ENCODE data around the gene KNCN. TPM values are rescaled to one million over a fixed set of nuclear protein-coding genes. Genes with fewer than 3 reads are reported as not detected.

KNCN gene
- total and polyA plus RNA-seq, 12 donors, result 0.07 to 0.40 (median 0.24) TPM; not detected in 9

DNA sequence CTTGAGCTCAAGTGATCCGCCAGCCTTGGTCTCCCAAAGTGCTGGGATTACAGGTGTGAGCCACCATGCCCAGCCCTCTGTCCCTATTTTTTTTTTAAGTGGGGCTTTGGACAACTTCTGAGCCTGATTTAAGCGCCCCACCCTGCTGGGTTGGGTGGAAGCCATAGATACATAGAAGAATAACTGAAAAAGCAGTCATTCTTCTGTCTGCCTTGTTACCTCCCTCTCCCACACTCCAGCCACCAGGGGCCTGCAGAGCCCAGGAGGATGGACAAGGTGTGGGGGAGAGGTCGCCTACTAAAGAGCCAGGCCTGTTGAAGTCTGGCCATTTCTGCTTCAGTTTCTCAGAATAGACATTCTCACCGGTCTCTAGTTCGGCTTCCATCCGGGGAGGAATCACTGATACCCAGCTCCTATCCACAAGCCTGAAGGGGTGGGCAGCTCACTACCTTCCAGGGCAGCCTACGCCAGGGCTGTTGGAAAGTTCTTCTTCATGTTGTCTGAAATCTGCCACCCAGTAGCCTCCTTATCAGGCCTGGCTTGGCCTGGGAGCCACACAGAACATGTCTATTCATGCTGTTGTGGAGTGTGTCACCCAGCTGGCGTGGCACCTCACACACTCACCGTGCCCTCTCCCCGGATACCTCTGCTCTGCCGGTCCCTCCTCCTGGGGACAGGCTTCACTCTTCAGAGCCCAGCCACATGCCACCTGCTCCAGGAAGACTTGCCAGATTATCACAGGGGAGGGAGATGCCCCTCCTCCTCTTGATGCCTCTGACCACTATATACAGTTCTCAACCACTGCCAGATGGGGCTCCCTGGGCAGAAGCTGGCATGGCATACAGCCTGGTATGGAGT is 27.7 kb downstream of the KNCN start:
- Histone ChIP-seq H3K27me3 (no peaks in the 10 kb centered on the region), H3K4me1 (replicated peaks in 1 of 2) (peaks cover 11 to 18% of the 10 kb centered on the region in 2 donors), H3K27ac (no peak overlapping the region), H3K4me3 (no peak overlapping the region), H3K36me3 (replicated peaks in 1 of 2) (no peaks in the 10 kb centered on the region), H3K9me3 (replicated peaks in 1 of 3) (no peaks in the 10 kb centered on the region)
- intact Hi-C loops (cut with DNase I), result no loop called here
- no peak for TF ChIP-seq POLR2A (IDR thresholded peaks at IDR 0.05)
- TF ChIP-seq, protein P1, sequence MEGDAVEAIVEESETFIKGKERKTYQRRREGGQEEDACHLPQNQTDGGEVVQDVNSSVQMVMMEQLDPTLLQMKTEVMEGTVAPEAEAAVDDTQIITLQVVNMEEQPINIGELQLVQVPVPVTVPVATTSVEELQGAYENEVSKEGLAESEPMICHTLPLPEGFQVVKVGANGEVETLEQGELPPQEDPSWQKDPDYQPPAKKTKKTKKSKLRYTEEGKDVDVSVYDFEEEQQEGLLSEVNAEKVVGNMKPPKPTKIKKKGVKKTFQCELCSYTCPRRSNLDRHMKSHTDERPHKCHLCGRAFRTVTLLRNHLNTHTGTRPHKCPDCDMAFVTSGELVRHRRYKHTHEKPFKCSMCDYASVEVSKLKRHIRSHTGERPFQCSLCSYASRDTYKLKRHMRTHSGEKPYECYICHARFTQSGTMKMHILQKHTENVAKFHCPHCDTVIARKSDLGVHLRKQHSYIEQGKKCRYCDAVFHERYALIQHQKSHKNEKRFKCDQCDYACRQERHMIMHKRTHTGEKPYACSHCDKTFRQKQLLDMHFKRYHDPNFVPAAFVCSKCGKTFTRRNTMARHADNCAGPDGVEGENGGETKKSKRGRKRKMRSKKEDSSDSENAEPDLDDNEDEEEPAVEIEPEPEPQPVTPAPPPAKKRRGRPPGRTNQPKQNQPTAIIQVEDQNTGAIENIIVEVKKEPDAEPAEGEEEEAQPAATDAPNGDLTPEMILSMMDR (IDR thresholded peaks at IDR 0.05), result no peak
- no peak for DNase-seq
- 91 to 95% (median 93%) methylated on average over 11 of the region's 11 CpGs for WGBS, 4 donors

DNA sequence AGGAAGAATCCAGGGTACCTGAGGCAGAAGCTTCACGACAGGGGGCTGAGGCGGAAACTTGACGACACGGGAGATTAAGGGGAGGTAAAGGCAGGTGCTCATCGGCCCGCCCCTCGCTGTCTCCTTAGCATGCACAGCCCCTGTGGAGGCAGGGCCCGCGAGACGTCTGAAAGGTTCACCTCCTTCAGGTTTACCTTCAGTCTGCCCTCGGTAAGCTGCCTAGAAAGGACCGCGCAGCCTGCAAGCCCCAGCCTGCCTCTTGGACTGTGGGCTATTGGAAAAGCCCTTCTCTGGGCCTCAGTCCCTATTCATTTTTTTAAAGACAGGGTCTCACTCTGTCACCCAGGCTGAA is 28.5 kb downstream of the KNCN start:
- 78 to 89% (median 84%) methylated on average over 11 to 13 of the region's 13 CpGs for WGBS, 4 donors

DNA sequence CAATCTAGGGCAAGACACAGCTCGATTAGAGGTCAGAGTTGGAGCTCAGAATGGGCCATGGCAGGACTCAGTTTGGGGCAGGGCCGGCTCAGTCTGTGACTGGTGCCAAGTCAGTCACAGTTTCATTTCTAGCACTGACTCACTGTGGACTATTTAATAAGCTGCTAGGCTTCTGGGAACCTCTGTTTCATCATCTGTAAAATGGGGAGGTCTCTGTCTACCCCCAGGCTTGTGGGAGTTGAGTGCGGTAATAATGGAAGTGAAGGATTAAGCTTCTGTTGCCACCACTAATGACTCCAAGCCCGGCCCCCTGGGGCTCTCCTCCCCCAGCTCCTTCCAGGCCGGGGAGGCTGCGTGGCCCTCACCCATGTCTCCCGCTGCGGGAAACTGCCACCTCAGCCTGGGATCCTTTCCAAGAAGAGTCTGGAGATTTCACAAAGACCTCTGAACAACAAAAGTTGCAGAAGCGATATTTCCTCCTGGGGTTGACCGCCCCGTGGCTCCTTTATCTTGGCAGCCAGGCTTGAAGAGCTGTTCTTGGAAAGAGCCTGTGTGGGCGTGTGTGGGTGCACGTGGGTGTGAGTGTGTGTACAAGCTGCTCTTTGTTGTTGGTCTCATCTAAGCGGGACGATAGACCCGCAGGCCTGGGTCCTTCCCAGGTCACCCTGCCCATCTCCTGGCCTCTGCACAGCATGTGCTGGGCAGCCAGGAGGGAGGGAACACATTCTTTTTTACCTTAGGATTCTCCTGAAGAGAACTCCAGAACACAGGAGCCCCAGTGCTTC is 29.1 kb downstream of the KNCN start:
- no peak for TF ChIP-seq POLR2A (IDR thresholded peaks at IDR 0.05)

More for the DNA sequence above, 28.5 kb downstream of the KNCN start:
- no peaks in the 10 kb centered on the region for H3K27me3 ChIP-seq
- H3K36me3 ChIP-seq (replicated peaks in 1 of 2), result no peaks in the 10 kb centered on the region
- H3K27ac ChIP-seq, result peak overlapping the region in 3 of 5 donors; percentile 4 to 61 (median 8)
- H3K4me1 ChIP-seq (replicated peaks in 1 of 2), result peaks cover 11 to 18% of the 10 kb centered on the region in 2 donors
- no peak for TF ChIP-seq POLR2A (IDR thresholded peaks at IDR 0.05)
- TF ChIP-seq, protein P1 (IDR thresholded peaks at IDR 0.05), result no peak
- DNase-seq, result no peak
- intact Hi-C loops (cut with DNase I), result no loop called here
- no peak overlapping the region for H3K4me3 ChIP-seq
- no peaks in the 10 kb centered on the region for H3K9me3 ChIP-seq (replicated peaks in 1 of 3)

DNA sequence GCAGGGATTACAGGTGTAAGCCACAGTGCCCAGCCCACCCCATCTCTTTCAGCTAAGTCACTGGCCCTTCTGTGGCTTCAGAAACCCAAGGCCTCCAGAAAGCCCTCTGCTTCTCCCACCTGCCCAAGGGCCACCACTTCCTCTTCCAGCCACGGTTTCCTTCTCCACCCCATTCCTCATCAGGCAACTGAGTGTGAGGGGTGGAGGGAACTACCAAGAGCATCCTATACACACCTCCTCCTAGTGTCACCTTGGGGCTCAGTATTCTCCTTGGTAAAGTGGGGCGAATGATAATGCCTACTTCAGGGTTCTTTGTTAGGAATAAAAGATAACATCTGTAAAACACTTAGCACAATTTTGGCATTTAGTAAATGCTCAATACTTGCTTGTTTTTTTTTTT is 30.0 kb downstream of the KNCN start:
- peaks cover 11 to 14% of the 10 kb centered on the region in 2 donors for H3K4me1 ChIP-seq (replicated peaks in 1 of 2)
- no peaks in the 10 kb centered on the region for H3K36me3 ChIP-seq (replicated peaks in 1 of 2)
- 80 to 85% (median 83%) methylated on average over 2 of the region's 2 CpGs for WGBS, 4 donors
- H3K4me3 ChIP-seq, result no peak overlapping the region
- no peak for DNase-seq
- no peaks in the 10 kb centered on the region for H3K9me3 ChIP-seq (replicated peaks in 1 of 3)
- H3K27ac ChIP-seq, result no peak overlapping the region
- intact Hi-C loops (cut with DNase I), result no loop called here
- no peak for TF ChIP-seq POLR2A (IDR thresholded peaks at IDR 0.05)
- TF ChIP-seq, protein P1 (IDR thresholded peaks at IDR 0.05), result no peak
- H3K27me3 ChIP-seq, result no peaks in the 10 kb centered on the region

More for the DNA sequence above, 29.1 kb downstream of the KNCN start:
- no peaks in the 10 kb centered on the region for H3K36me3 ChIP-seq (replicated peaks in 1 of 2)
- 16 to 36% (median 24%) methylated on average over 13 to 16 of the region's 16 CpGs for WGBS, 4 donors
- DNase-seq, result peak in 6 of 7 donors; percentile 77 to 83 (median 82)
- no peaks in the 10 kb centered on the region for H3K27me3 ChIP-seq
- intact Hi-C loops (cut with DNase I), result no loop called here
- no peaks in the 10 kb centered on the region for H3K9me3 ChIP-seq (replicated peaks in 1 of 3)
- peaks cover 11 to 14% of the 10 kb centered on the region in 2 donors for H3K4me1 ChIP-seq (replicated peaks in 1 of 2)
- H3K27ac ChIP-seq, result peak overlapping the region in 3 of 5 donors; percentile 4 to 61 (median 33)
- no peak overlapping the region for H3K4me3 ChIP-seq
